OCI-LY1 (cell line): ENCODE results near the gene ADPRM.

Source experiments
- H2AFZ ChIP-seq: fragments of 200-600 bp; sonication (generic), shearing (Covaris generic); 2 replicates; pipeline ENCODE4 v1.6.0; 2014; ENCODE audit warnings: antibody characterized with exemption, mild to moderate bottlenecking, low read length
- H3F3A ChIP-seq: fragments of 200-600 bp; sonication (generic), shearing (Covaris generic); 2 replicates; pipeline ENCODE4 v1.6.0; 2014; ENCODE audit warnings: mild to moderate bottlenecking, antibody characterized with exemption, low read length, moderate library complexity; ENCODE audit not compliant: insufficient read depth
- H3K27ac ChIP-seq: fragments of 200-600 bp; sonication (generic); 2 replicates; pipeline ENCODE4 v1.5.1; 2014; ENCODE audit warnings: low read length, mixed run types, mild to moderate bottlenecking, low read depth; ENCODE audit not compliant: poor library complexity, severe bottlenecking
- H3K27me3 ChIP-seq: fragments of 200-600 bp; sonication (generic); 2 replicates; pipeline ENCODE4 v1.6.0; 2014; ENCODE audit warnings: antibody characterized with exemption, mild to moderate bottlenecking, low read length, moderate library complexity; ENCODE audit not compliant: insufficient read depth
- H3K36me3 ChIP-seq: fragments of 200-600 bp; sonication (generic); 2 replicates; pipeline ENCODE4 v1.6.1; 2014; ENCODE audit warnings: mild to moderate bottlenecking, antibody characterized with exemption, low read length, moderate library complexity, mixed read lengths; ENCODE audit not compliant: insufficient read depth
- H3K4me1 ChIP-seq: fragments of 200-600 bp; sonication (generic); 2 replicates; pipeline ENCODE4 v1.5.1; 2014; ENCODE audit warnings: mild to moderate bottlenecking, low read length, moderate library complexity; ENCODE audit not compliant: insufficient read depth, severe bottlenecking
- H3K4me2 ChIP-seq: fragments of 200-600 bp; sonication (generic), shearing (Covaris generic); 2 replicates; pipeline ENCODE4 v1.6.1; 2014; ENCODE audit warnings: low read length
- H3K4me3 ChIP-seq: fragments of 200-600 bp; sonication (generic); 2 replicates; pipeline ENCODE4 v1.5.1; 2014; ENCODE audit warnings: low read length, low read depth, mild to moderate bottlenecking, mixed read lengths; ENCODE audit not compliant: poor library complexity, severe bottlenecking
- H3K79me2 ChIP-seq: fragments of 200-600 bp; shearing (Covaris generic); 2 replicates; pipeline ENCODE4 v1.6.1; 2016; ENCODE audit warnings: mixed run types, low read length, mixed read lengths; ENCODE audit not compliant: insufficient read depth
- H3K9ac ChIP-seq: fragments of 200-600 bp; sonication (generic), shearing (Covaris generic); 2 replicates; pipeline ENCODE4 v1.6.1; 2014; ENCODE audit warnings: mild to moderate bottlenecking, low read length, mixed read lengths
- H3K9me2 ChIP-seq: fragments of 200-600 bp; sonication (generic), shearing (Covaris generic); 2 replicates; pipeline ENCODE4 v1.6.1; 2014; ENCODE audit warnings: low read depth, mild to moderate bottlenecking, low read length, mixed read lengths
- H3K9me3 ChIP-seq: fragments of 200-600 bp; shearing (Covaris generic); 2 replicates; pipeline ENCODE4 v1.6.1; 2014; ENCODE audit warnings: low read length, mixed read lengths
- H4K20me1 ChIP-seq: fragments of 200-600 bp; sonication (generic), shearing (Covaris generic); 2 replicates; pipeline ENCODE4 v1.6.0; 2016; ENCODE audit warnings: mild to moderate bottlenecking, low read length; ENCODE audit not compliant: insufficient read depth
- EZH2 ChIP-seq: fragments of 200-600 bp; sonication (generic), shearing (Covaris generic); IDR thresholded peaks from 2 replicates; pipeline ENCODE4 v1.8.0; 2017; ENCODE audit warnings: borderline replicate concordance, mixed run types, mild to moderate bottlenecking, antibody characterized with exemption, low read length, moderate library complexity, mixed read lengths
- TF ChIP-seq, protein P1 (sequence below): fragments of 200-600 bp; sonication (generic), shearing (Covaris generic); IDR thresholded peaks from 2 replicates; pipeline ENCODE4 v1.5.1; 2017; ENCODE audit warnings: mild to moderate bottlenecking, antibody characterized with exemption, low read length, moderate library complexity, mixed read lengths

The ADPRM gene

DNA sequence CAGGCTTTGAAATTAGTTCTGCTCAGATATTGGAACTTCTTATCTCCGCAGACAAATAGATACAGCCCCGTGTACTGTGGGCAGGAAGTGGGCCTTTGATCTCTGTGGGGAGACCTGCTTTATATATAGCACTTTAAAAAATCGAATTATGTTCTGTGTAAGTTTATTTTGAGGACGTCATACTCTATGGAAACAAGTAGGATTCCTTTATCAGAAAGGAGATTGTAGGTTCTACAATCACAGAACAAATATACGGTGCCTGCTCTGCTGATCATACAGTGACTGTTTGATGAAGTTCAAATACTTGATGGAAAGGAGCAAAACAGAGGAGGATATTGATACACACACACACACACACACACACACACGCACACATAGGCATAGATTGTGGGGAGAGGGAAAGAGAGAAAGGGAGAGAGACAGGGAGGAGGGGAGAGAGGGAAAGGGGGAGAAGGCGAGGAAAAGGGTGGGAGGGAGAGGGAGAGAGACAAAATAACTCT, 47.2 kb downstream of the ADPRM start:
- no peaks in the 10 kb centered on the region for H3K4me1 ChIP-seq
- H2AFZ ChIP-seq, result no peak overlapping the region
- H3K79me2 ChIP-seq, result no peaks in the 10 kb centered on the region
- H3F3A ChIP-seq, result no peaks in the 10 kb centered on the region
- no peaks in the 10 kb centered on the region; the same call in 1 of the 2 replicates for H3K27me3 ChIP-seq
- H3K4me3 ChIP-seq, result no peak overlapping the region
- H4K20me1 ChIP-seq, result no peaks in the 10 kb centered on the region
- H3K9ac ChIP-seq, result no peak overlapping the region
- no peaks in the 10 kb centered on the region for H3K36me3 ChIP-seq
- TF ChIP-seq, protein P1, sequence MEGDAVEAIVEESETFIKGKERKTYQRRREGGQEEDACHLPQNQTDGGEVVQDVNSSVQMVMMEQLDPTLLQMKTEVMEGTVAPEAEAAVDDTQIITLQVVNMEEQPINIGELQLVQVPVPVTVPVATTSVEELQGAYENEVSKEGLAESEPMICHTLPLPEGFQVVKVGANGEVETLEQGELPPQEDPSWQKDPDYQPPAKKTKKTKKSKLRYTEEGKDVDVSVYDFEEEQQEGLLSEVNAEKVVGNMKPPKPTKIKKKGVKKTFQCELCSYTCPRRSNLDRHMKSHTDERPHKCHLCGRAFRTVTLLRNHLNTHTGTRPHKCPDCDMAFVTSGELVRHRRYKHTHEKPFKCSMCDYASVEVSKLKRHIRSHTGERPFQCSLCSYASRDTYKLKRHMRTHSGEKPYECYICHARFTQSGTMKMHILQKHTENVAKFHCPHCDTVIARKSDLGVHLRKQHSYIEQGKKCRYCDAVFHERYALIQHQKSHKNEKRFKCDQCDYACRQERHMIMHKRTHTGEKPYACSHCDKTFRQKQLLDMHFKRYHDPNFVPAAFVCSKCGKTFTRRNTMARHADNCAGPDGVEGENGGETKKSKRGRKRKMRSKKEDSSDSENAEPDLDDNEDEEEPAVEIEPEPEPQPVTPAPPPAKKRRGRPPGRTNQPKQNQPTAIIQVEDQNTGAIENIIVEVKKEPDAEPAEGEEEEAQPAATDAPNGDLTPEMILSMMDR, result no peak
- TF ChIP-seq EZH2, result no peak
- no peaks in the 10 kb centered on the region for H3K9me2 ChIP-seq
- no peaks in the 10 kb centered on the region for H3K9me3 ChIP-seq
- H3K4me2 ChIP-seq, result no peak overlapping the region
- H3K27ac ChIP-seq, result no peak overlapping the region

- H3K4me3 ChIP-seq, result no peak overlapping the region
- H3K4me2 ChIP-seq, result no peak overlapping the region
- no peak overlapping the region for H2AFZ ChIP-seq
Observed at GRCh38 chr17:10745231-10745630, 47.8 kb downstream of the ADPRM start.

GRCh38 chr17:10748531-10749181, 51.3 kb downstream of the ADPRM start:
- H3K9ac ChIP-seq, result no peak overlapping the region
- no peaks in the 10 kb centered on the region for H3K9me3 ChIP-seq
- H3K4me3 ChIP-seq, result no peak overlapping the region
- no peaks in the 10 kb centered on the region for H3K4me1 ChIP-seq
- H3K9me2 ChIP-seq, result no peaks in the 10 kb centered on the region
- H4K20me1 ChIP-seq, result no peaks in the 10 kb centered on the region
- H3K27ac ChIP-seq, result no peak overlapping the region
- no peak overlapping the region for H2AFZ ChIP-seq
- no peak for TF ChIP-seq EZH2
- TF ChIP-seq, protein P1, result no peak
- H3K79me2 ChIP-seq, result no peaks in the 10 kb centered on the region
- no peaks in the 10 kb centered on the region for H3F3A ChIP-seq
- no peaks in the 10 kb centered on the region for H3K36me3 ChIP-seq
- H3K4me2 ChIP-seq, result no peak overlapping the region
- H3K27me3 ChIP-seq, result no peaks in the 10 kb centered on the region

More at GRCh38 chr17:10745231-10745630, 47.8 kb downstream of the ADPRM start:
- no peaks in the 10 kb centered on the region for H3F3A ChIP-seq
- H3K9me3 ChIP-seq, result no peaks in the 10 kb centered on the region
- no peak overlapping the region for H3K27ac ChIP-seq
- no peaks in the 10 kb centered on the region for H3K36me3 ChIP-seq
- H3K27me3 ChIP-seq, result no peaks in the 10 kb centered on the region
- H4K20me1 ChIP-seq, result no peaks in the 10 kb centered on the region
- H3K4me1 ChIP-seq, result no peaks in the 10 kb centered on the region
- no peaks in the 10 kb centered on the region for H3K9me2 ChIP-seq
- no peak for TF ChIP-seq EZH2
- TF ChIP-seq, protein P1, result no peak
- H3K79me2 ChIP-seq, result no peaks in the 10 kb centered on the region
- no peak overlapping the region for H3K9ac ChIP-seq
